Liver (tissue), 9 donors: ENCODE data around the gene ADCY9. TPM values are rescaled to one million over a fixed set of nuclear protein-coding genes. Genes with fewer than 3 reads are reported as not detected.

Experiments
- DNase-seq: peaks from one replicate; pipeline ENCODE4 v3.0.0-alpha.2; 2017; ENCODE audit warnings: low spot score
- H3K27ac ChIP-seq, 2 donors: one replicate each; pipeline ENCODE4 v1.7.0; 2013; ENCODE audit warnings: inconsistent platforms in 2 of 2, low read length in 2 of 2, control low read depth in 1 of 2, low read depth in 1 of 2, mild to moderate bottlenecking in 1 of 2
- H3K27me3 ChIP-seq, 4 donors: one replicate each; pipeline versions ENCODE4 v1.6.1 to v1.7.0; 2013; ENCODE audit warnings: low read length in 3 of 4, inconsistent platforms in 1 of 4, mild to moderate bottlenecking in 1 of 4, moderate library complexity in 1 of 4; ENCODE audit not compliant: control insufficient read depth in 4 of 4, insufficient read depth in 4 of 4
- H3K36me3 ChIP-seq, 4 donors: one replicate each; pipeline versions ENCODE4 v1.6.1 to v1.7.0; 2013; ENCODE audit warnings: low read length in 3 of 4, mild to moderate bottlenecking in 3 of 4, low read depth in 1 of 4, moderate library complexity in 1 of 4; ENCODE audit not compliant: control insufficient read depth in 4 of 4, insufficient read depth in 3 of 4
- H3K4me1 ChIP-seq, 4 donors: one replicate each; pipeline versions ENCODE4 v1.6.1 to v1.7.0; 2013; ENCODE audit warnings: low read length in 3 of 4, mild to moderate bottlenecking in 3 of 4, moderate library complexity in 1 of 4; ENCODE audit not compliant: control insufficient read depth in 4 of 4, insufficient read depth in 4 of 4
- H3K4me3 ChIP-seq, 3 donors: one replicate each; pipeline versions ENCODE4 v1.6.1 to v1.7.0; 2013; ENCODE audit warnings: low read length in 3 of 3, control low read depth in 1 of 3, low read depth in 1 of 3, mild to moderate bottlenecking in 1 of 3
- H3K9ac ChIP-seq, 2 donors: one replicate each; pipeline ENCODE4 v1.7.0; 2013; ENCODE audit warnings: low read length in 2 of 2, mild to moderate bottlenecking in 2 of 2, moderate library complexity in 2 of 2, control low read depth in 1 of 2, low read depth in 1 of 2
- H3K9me3 ChIP-seq, 4 donors: one replicate each; pipeline versions ENCODE4 v1.6.1 to v1.7.0; 2013; ENCODE audit warnings: low read length in 3 of 4; ENCODE audit not compliant: control insufficient read depth in 4 of 4
- ATF3 ChIP-seq: IDR thresholded peaks from 2 replicates; pipeline ENCODE4 v1.6.1; 2016; ENCODE audit warnings: antibody characterized with exemption
- CTCF ChIP-seq: fragments of 150-350 bp; IDR thresholded peaks from 2 replicates; pipeline ENCODE4 v1.5.1; 2017; ENCODE audit warnings: improper control_type of control experiment, low read depth, low read length; ENCODE audit not compliant: missing input control
- EGR1 ChIP-seq, 2 donors: IDR thresholded peaks; 2 replicates each; pipeline ENCODE4 v1.6.1; 2016 to 2018; ENCODE audit warnings: antibody characterized with exemption in 2 of 2, low read depth in 2 of 2
- FOXA1 ChIP-seq: IDR thresholded peaks from 2 replicates; pipeline ENCODE4 v1.6.1; 2016; ENCODE audit warnings: antibody characterized with exemption
- FOXA2 ChIP-seq: IDR thresholded peaks from 2 replicates; pipeline ENCODE4 v1.6.1; 2016; ENCODE audit warnings: antibody characterized with exemption
- GABPA ChIP-seq, 2 donors: IDR thresholded peaks in 1 of 2; conservative IDR thresholded peaks in 1 of 2; 2 replicates each; pipeline ENCODE4 v1.6.1; 2016; ENCODE audit warnings: antibody characterized with exemption in 2 of 2, mild to moderate bottlenecking in 1 of 2, moderate library complexity in 1 of 2
- HNF4A ChIP-seq, 2 donors: conservative IDR thresholded peaks; 2 replicates each; pipeline ENCODE4 v1.6.1; 2016; ENCODE audit warnings: antibody characterized with exemption in 2 of 2, mild to moderate bottlenecking in 2 of 2
- HNF4G ChIP-seq: IDR thresholded peaks from 2 replicates; pipeline ENCODE4 v1.6.1; 2016; ENCODE audit warnings: antibody characterized with exemption
- JUND ChIP-seq, 2 donors: IDR thresholded peaks; 2 replicates each; pipeline ENCODE4 v1.6.1; 2016; ENCODE audit warnings: antibody characterized with exemption in 2 of 2
- MAX ChIP-seq: IDR thresholded peaks from 2 replicates; pipeline ENCODE4 v1.6.1; 2016; ENCODE audit warnings: antibody characterized with exemption
- NR2F2 ChIP-seq: IDR thresholded peaks from 2 replicates; pipeline ENCODE4 v1.6.1; 2016; ENCODE audit warnings: antibody characterized with exemption
- RAD21 ChIP-seq, 2 donors: IDR thresholded peaks; 2 replicates each; pipeline ENCODE4 v1.6.1; 2016; ENCODE audit warnings: antibody characterized with exemption in 2 of 2, mild to moderate bottlenecking in 2 of 2
- REST ChIP-seq: IDR thresholded peaks from 2 replicates; pipeline ENCODE4 v1.6.1; 2016; ENCODE audit warnings: antibody characterized with exemption, mild to moderate bottlenecking
- RXRA ChIP-seq, 2 donors: IDR thresholded peaks; 2 replicates each; pipeline ENCODE4 v1.6.1; 2017 to 2018; ENCODE audit warnings: antibody characterized with exemption in 2 of 2, mild to moderate bottlenecking in 1 of 2
- SP1 ChIP-seq: IDR thresholded peaks from 2 replicates; pipeline ENCODE4 v1.6.1; 2018; ENCODE audit warnings: antibody characterized with exemption, mild to moderate bottlenecking
- TAF1 ChIP-seq: conservative IDR thresholded peaks from 2 replicates; pipeline ENCODE4 v1.6.1; 2016; ENCODE audit warnings: antibody characterized with exemption, mild to moderate bottlenecking
- YY1 ChIP-seq: IDR thresholded peaks from 2 replicates; pipeline ENCODE4 v1.6.1; 2016; ENCODE audit warnings: antibody characterized with exemption, mild to moderate bottlenecking
- WGBS: extraction: QIAGEN DNeasy Blood & Tissue Kit; methylation state at CpG from one replicate; pipeline ENCODE4 v1.1.7; 2013; 5-methylcytosine and 5-hydroxymethylcytosine counted together
- polyA plus RNA-seq, 2 donors: library from polyadenylated mRNA; stranded (reverse) in 1 of 2; unstranded in 1 of 2; fragments of 200-250 nt in 1 of 2; fragments of >200 nt in 1 of 2; fragmentation: Nextera tagmentation in 1 of 2; extraction: Ambion mirVana in 1 of 2; gene quantifications; one replicate each; pipeline versions ENCODE4 v1.2.1 to v1.2.3, GENCODE V29; 2013 to 2015
- total RNA-seq, 2 donors: library from RNA; depleted of rRNA; stranded (reverse); fragments of >200 nt; gene quantifications; one replicate each; pipeline ENCODE4 v1.2.3, GENCODE V29; 2014
- TF ChIP-seq, protein P1 (sequence below): IDR thresholded peaks from 2 replicates; pipeline ENCODE4 v1.6.1; 2016; ENCODE audit warnings: antibody characterized with exemption
- donor health status: healthy.
- donor health status: healthy.
- donor health status: healthy.
- donor health status: healthy.
- donor health status: healthy.

The ADCY9 gene
- total and polyA plus RNA-seq, 4 donors, result 3.6 to 25.1 (median 11.0) TPM

- DNase-seq, result no peak
- Histone ChIP-seq H3K9ac (peak overlapping the region in 1 of 2 donors; percentile 59), H3K27ac (peak overlapping the region; percentile 52 to 61), H3K9me3 (no peaks in the 10 kb centered on the region), H3K27me3 (no peaks in the 10 kb centered on the region), H3K4me1 (peaks cover 2 to 36% (median 28%) of the 10 kb centered on the region in 4 donors), H3K4me3 (peak overlapping the region in 2 of 3 donors; percentile 34 to 40), H3K36me3 (no peaks in the 10 kb centered on the region)
- no peak for TF ChIP-seq HNF4G
- no peak for TF ChIP-seq TAF1
- TF ChIP-seq, protein P1, sequence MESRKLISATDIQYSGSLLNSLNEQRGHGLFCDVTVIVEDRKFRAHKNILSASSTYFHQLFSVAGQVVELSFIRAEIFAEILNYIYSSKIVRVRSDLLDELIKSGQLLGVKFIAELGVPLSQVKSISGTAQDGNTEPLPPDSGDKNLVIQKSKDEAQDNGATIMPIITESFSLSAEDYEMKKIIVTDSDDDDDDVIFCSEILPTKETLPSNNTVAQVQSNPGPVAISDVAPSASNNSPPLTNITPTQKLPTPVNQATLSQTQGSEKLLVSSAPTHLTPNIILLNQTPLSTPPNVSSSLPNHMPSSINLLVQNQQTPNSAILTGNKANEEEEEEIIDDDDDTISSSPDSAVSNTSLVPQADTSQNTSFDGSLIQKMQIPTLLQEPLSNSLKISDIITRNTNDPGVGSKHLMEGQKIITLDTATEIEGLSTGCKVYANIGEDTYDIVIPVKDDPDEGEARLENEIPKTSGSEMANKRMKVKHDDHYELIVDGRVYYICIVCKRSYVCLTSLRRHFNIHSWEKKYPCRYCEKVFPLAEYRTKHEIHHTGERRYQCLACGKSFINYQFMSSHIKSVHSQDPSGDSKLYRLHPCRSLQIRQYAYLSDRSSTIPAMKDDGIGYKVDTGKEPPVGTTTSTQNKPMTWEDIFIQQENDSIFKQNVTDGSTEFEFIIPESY, result no peak
- TF ChIP-seq SP1, result no peak
- no peak for TF ChIP-seq MAX
- no peak for TF ChIP-seq JUND (IDR thresholded peaks at IDR 0.05)
- no peak for TF ChIP-seq NR2F2
- TF ChIP-seq FOXA2, result no peak
- peak in 1 of 2 donors; percentile 41 for TF ChIP-seq HNF4A (conservative IDR thresholded peaks at IDR 0.05)
- no peak for TF ChIP-seq GABPA (IDR thresholded peaks at IDR 0.05 in 1 of 2, conservative IDR thresholded peaks at IDR 0.05 in 1 of 2)
- TF ChIP-seq REST, result no peak
- no peak for TF ChIP-seq EGR1 (IDR thresholded peaks at IDR 0.05; ENCODE audit: low read depth in 2 of 2)
- no peak for TF ChIP-seq YY1
- no peak for TF ChIP-seq ATF3
- TF ChIP-seq RXRA (IDR thresholded peaks at IDR 0.05), result no peak
- peak in 1 of 2 donors; percentile 17 for TF ChIP-seq RAD21 (IDR thresholded peaks at IDR 0.05)
- no peak for TF ChIP-seq FOXA1
- TF ChIP-seq CTCF, result no peak
- WGBS, result 4% methylated on average over 5 of the region's 5 CpGs
Measured at GRCh38 chr16:4019371-4019791, 96.9 kb downstream of the ADCY9 start.
